SK-N-SH treated with all-trans-retinoic acid at 6 μM for 48 hours (cell line): ENCODE data around the gene SULT1A3.

Experiments
- ARNTL ChIP-seq: fragments of 450-650 bp; formaldehyde crosslinking; IDR thresholded peaks from 2 replicates; pipeline ENCODE4 v1.5.0; 2020; ENCODE audit warnings: low read depth, mild to moderate bottlenecking, moderate library complexity, borderline replicate concordance
- TSHZ2 ChIP-seq: fragments of 250-450 bp; sonication (Bioruptor Pico); IDR thresholded peaks from 2 replicates; pipeline ENCODE4 v1.5.0; 2020; ENCODE audit warnings: mild to moderate bottlenecking, moderate library complexity

- TF ChIP-seq ARNTL (CRISPR knock-in tag) (no peak), TSHZ2 (no peak)
These were observed 19.9 kb upstream of the SULT1A3 start for GRCh38 chr16:30179195-30179594.
